HG03565 (cell line): ENCODE results near the gene DDR2.
"Not testable (repeated sequence)": the region's sequence is repeated elsewhere in the genome, so short reads cannot be mapped to it uniquely, and the experiment has no call there.

Source experiments
- ATAC-seq: cut with Tn5 transposase; IDR thresholded peaks from one replicate; pipeline ENCODE4 v1.9.1; 2021; ENCODE audit warnings: mild to moderate bottlenecking, moderate library complexity; ENCODE audit not compliant: unreplicated experiment

The DDR2 gene

GRCh38 chr1:162632217-162632666, at the start of gene DDR2:
DDR2 (plus strand) TSS chr1:162632464; CDS start chr1:162719064, 86,600 bp downstream.
- ATAC-seq = no peak

DNA sequence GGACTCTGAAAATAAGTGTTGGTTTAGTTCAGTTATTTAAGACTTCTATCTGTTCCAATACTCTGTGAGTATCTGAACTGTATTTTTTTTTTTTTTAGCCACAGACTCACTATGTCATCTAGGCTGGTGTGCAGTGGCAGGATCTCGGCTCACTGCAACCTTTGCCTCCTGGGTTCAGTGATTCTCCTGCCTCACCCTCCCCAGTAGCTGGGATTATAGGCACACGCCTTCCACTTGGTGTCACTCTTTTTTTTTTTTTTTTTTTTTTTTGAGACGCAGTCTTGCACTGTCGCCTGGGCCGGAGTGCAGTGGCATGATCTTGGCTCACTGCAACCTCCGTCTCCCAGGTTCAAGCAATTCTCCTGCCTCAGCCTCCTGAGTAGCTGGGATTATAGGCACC, 49.4 kb upstream of the DDR2 start:
- not testable (repeated sequence) for ATAC-seq

DNA sequence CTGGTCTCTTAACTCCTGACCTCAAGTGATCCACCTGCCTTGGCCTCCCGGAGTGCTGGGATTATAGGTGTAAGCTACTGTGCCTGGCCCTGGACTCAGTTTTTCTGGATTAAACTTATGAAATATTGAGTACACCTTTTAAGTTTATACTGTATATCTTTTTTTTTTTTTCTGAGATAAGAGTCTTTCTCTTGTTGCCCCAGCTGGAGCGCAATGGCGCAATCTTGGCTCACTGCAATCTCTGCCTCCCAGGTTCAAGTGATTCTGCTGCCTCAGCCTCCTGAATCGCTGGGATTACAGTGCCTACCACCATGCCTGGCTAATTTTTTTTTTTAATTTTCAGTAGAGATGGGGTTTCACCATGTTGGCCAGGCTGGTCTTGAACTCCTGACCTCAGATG, 47.2 kb upstream of the DDR2 start:
- not testable (repeated sequence) for ATAC-seq

DNA sequence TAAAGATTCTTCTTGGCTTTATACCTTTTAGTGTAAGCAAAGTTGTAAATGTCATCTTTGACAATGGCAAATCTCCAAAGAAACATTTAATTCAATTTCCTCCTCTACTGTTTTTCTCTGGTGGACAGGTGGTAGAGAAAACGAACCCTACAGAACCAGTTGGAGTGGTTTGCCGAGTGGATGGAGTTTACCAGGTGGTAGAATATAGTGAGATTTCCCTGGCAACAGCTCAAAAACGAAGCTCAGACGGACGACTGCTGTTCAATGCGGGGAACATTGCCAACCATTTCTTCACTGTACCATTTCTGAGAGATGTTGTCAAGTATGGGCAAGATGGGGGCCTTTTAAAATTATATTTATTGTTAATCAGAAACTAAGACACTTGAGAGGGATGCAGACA, 44.9 kb upstream of the DDR2 start:
- ATAC-seq = no peak

GRCh38 chr1:162587761-162588260, 44.5 kb upstream of the DDR2 start:
- ATAC-seq = no peak

- no peak for ATAC-seq
Measured at GRCh38 chr1:162590101-162590500, 42.2 kb upstream of the DDR2 start.

GRCh38 chr1:162590686-162591085, 41.6 kb upstream of the DDR2 start:
- ATAC-seq = no peak

DNA sequence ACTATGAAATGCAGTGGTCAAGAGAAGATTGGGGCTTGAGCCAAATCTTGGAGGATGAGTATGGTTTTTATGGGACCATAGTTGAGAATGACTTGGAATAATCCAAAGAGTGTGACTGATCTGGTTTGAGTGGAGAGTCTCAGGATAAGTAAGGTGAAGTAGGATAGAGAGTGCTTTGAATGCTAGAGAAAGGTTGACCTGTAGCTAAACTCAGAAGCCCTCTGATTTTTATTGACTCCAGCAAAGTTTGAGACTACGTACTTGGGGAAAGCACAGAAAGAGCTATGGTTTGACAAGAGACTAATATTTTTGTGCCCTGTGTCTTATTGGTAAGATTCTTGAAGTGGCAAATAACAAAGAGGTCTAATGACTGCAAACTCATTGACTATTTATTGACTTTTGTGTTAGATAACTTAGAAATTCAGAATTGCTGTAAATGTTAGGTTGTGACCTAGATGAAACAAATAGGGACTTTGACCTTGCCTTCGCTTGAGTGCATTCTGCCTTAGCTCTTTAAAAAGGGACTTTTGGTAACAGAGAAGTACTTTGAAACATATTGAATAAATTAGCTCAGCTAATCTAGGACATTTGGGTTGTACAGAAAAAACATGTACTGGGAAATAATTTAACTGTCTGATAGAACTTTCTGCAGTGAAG, 35.6 kb upstream of the DDR2 start:
- no peak for ATAC-seq

GRCh38 chr1:162599451-162599850, 32.8 kb upstream of the DDR2 start:
- no peak for ATAC-seq

DNA sequence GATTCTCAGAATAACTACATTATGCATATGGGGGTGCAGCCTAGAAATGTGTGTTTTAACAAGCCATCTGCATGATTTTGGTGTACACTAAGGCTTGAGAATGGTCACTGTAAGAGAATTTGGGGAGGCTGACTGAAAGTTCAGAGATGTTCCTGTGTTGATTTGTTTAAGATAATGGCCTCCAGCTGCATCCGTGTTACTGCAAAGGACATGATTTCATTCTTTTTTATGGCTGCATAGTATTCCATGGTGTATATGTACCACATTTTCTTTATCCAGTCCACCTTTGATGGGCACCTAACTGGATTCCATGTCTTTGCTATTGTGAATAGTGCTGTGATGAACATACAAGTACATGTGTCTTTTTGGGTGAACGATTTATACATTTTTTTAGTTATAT, 29.1 kb upstream of the DDR2 start:
- not testable (repeated sequence) for ATAC-seq

DNA sequence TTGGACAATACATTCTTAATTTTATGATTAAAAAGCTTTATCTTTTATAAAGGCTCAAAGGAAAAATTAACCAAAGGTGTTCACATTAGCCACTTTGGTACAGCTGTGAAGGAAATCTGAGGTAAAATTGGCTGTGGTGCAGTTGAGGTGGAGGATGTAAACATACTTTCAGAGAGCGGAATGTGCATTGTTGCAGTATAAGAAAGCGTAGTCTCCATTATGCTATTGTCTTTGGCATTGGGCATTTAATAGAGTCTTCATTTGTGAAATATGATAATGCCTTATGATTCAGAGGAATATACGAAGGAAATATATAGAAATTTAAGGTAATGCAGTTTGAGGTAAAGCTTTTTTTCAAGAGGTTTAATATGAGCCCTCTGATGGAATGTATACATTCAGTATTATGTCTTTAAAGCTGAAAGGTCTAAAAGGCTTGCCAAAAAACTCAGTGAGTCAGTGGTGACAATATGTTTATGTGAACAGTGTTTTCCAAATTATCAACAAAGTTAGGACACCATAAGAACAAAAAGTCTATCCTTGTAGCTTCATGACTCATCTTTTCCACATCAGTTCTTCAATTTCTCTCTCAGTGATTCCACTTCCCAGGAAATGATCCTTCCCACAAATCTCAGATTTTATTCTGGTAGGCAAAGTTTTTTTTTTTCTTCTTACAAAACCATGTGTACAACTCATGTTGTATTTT, 26.9 kb upstream of the DDR2 start:
- no peak for ATAC-seq

DNA sequence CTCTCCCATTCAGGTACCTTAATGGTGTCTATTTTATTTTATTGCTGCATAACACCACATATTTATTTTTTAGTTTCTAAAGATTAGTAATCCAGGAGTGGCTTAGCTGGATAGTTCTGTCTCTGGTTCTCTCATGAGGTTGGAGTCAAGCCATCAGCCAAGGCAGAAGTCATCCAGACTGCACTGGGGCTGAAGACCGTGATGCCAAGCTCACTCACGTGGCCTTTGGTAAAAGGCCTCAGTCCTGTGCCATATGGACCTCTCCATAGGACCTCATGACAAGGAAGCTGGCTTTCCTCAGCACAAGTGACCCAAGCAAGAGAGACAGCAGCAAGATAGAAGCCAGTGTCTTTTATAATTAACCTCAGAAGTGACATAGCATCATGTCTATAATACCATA, 23.0 kb upstream of the DDR2 start:
- no peak for ATAC-seq

DNA sequence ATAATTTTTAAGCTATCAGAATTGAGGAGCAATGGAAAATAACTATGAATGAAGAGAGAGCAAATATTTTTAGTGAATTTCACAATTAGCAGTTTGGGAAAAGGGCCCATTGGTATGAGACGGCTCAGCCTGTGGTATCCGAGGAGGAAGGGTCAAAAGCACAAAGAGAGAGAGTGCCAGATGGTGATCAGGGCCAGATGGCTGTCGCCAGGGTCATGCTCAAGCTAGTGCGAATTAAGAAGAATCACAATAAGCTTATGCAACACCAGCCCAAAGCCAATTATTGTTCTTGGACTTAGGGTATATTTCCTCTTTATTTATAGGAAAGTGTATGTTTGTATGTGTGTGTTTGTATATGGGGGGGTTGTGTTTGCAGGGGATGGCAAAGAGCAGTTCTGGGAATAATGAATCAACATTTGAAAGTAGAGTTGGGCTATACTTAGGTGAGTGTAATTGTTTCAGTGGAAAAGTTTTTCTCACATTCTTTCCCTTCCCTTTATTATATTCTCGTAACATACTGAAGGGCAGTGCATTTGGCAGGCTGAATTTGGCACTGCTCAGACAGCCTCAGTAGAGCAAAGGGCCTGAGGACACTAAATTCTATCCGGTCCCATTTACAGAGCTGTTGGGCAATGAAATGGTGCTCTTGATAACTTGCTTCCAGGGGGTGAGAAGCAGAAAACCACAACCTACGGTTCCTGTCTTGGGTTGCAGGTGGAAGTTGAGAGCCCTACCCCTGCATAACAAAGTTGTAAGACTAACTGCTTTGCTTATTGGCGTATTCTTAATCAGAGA, 19.5 kb upstream of the DDR2 start:
- no peak for ATAC-seq

DNA sequence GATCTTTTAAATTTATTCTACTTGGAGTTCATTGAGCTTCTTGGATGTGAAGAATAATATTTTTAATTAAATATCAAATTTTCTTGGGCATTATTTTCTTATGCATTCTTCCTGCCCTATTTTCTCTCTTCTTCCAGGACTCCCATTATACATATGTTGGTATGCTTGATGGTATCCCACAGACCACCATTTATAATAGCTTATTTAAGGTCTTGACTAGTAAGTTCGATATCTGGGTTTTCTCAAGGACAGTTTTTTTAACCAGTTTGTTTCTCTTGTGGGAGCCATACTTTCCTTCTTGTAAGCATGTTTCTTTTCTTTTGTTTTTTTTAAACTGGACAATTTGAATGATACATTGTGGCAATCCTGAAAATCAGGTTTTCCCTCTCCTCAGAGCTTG, 15.4 kb upstream of the DDR2 start:
- no peak for ATAC-seq

DNA sequence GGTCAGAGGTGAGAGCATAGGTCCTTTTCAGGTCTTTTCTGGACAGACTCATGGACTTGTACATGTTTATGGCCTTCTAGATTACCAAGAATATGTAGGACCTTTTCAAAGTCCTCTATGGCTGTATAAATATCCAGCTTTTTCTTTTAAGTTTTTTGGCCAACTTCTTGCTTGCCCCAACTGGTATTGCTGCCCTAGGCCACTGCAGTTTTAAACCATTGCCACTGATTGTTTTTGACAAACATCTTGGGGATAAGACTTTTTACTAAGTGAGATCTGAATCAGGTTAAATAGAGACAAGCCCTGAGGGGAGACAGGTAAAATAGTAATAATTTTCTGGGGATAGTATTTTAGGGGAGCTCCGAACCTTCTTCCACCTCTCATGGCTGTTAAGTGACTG, 14.8 kb upstream of the DDR2 start:
- no peak for ATAC-seq

GRCh38 chr1:162619076-162619475, 13.2 kb upstream of the DDR2 start:
- ATAC-seq = no peak

- ATAC-seq = no peak
Measured at GRCh38 chr1:162621256-162621655, 11.0 kb upstream of the DDR2 start.

GRCh38 chr1:162625679-162626078, 6.6 kb upstream of the DDR2 start:
- ATAC-seq = no peak

DNA sequence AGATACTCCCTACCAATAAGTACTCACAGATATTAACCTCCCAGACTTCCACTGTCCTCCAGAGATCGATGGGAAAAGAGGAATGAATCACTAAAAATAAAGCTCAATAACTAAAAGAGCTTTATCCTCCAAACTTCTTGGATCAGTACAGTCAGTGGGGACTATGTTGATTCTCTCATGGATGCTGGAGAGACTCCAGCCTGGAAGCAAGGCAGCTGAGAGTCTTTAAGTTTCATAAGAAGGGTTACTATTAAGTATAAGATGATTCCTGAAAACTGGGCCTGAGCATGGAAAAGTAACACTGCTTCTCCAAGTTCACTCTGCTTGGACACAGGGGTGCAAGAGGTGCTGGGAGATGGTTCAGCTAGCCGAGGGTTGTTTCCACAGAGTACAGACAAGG, 6.2 kb upstream of the DDR2 start:
- no peak for ATAC-seq

DNA sequence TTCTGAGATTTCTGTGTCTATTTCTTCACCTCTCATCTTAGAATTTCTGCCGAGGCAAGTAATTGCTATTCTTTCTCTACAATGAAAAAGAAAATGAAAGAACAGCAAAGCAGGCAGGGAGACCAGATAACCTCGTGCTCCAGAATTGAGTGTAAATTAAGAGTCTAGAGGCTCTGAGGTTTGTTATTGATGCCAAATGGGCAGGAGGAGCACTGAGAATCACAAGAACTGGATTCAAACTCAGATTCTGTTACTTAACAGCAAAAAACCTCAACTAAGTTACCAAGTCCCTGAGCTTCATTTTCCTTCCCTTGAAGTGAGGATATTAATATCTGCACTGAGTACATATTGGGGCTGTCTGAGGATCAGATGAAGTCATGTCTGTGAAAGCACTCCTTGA, 5.5 kb upstream of the DDR2 start:
- ATAC-seq = peak; percentile 27

DNA sequence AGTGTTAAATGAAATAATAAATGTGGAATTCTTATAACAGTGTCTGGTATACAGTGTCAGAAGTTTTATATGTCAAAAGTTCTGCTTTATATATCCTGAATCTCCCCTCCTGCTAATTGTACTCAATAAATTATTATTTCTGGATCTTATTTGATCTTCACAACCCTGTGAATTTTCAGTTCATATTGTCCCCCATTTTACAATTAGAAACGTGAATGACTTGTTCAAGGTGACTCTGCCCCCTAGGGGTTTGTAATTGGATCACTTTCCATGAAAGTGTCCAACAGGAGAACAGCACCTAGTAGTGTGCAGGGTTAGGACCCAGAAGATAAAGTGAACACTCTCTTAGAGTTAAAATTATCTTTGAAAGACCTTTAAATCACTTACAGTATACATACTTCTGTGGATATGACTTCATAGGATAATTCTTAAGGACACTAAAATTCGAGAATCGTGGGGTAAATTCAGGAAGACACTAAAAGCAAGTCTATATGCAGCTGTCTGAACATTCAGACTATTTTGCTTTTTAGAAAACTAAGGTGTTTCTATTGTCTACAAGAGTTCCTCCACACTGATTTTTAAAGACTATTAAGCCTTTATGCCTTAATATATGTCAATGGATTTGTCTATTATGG, 4.5 kb upstream of the DDR2 start:
- no peak for ATAC-seq
